Measurements from ENCODE around the gene EIF4E1B. TPM values are rescaled to one million over a fixed set of nuclear protein-coding genes. Genes with fewer than 3 reads are reported as not detected.
A peak's percentile ranks its signal among the peaks of the same experiment; 100 is the strongest.

EIF4E1B gene
- total and polyA plus RNA-seq, 2 experiments from 2014 or later: not detected

DNA sequence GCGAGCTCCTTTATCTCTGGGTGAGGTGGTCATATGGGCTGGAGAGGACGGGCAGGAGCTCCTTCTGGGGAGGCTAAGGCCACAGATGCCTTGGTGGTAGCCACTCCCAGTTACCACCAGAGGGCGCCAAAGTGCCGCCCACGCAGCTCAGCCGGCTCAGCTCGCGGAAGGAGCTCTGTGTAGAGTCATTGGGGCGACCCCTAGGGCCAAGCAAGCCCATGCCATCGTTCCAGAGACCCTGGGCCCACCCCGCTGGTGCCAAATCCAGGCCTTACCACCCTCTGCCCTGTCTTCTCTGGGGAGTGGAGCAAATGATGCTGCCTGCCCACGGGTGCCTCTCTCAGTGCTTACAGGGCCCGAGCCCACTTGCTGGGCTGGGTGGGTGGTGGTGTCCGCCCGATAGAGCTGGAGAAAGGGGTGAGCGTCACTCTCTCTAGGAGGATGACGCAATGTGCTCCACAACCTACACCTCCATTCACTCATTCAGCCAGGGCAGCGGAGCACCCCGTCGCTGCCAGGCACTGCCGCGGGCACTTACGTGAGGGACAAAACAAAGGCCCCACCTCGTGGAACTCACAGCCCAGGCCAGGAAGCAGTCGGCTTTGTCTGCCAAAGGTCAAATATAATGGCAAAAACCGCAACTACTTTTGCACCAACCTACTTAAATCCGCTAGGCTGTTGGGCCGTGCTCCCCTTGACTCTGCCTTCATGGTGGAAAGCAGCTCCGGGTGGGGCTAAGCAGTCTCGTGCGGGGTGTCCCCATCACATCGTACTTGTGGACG is 30.6 kb downstream of the EIF4E1B start:
- H3K27ac ChIP-seq: no peak overlapping the region
- peak; percentile 81 to 88 for DNase-seq (ENCODE audit: low read depth in 1 of 2, low spot score in 1 of 2)
- H3K4me3 ChIP-seq: no peak overlapping the region
- no peaks in the 10 kb centered on the region for H3K4me1 ChIP-seq (ENCODE audit: low read depth)
- H3K9me3 ChIP-seq (ENCODE audit: low read depth): no peaks in the 10 kb centered on the region
- H3K36me3 ChIP-seq: no peaks in the 10 kb centered on the region
- TF ChIP-seq, protein P1, sequence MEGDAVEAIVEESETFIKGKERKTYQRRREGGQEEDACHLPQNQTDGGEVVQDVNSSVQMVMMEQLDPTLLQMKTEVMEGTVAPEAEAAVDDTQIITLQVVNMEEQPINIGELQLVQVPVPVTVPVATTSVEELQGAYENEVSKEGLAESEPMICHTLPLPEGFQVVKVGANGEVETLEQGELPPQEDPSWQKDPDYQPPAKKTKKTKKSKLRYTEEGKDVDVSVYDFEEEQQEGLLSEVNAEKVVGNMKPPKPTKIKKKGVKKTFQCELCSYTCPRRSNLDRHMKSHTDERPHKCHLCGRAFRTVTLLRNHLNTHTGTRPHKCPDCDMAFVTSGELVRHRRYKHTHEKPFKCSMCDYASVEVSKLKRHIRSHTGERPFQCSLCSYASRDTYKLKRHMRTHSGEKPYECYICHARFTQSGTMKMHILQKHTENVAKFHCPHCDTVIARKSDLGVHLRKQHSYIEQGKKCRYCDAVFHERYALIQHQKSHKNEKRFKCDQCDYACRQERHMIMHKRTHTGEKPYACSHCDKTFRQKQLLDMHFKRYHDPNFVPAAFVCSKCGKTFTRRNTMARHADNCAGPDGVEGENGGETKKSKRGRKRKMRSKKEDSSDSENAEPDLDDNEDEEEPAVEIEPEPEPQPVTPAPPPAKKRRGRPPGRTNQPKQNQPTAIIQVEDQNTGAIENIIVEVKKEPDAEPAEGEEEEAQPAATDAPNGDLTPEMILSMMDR (IDR thresholded peaks at IDR 0.05; ENCODE audit: low read depth, low read length): peak; percentile 95
- H3K27me3 ChIP-seq: no peaks in the 10 kb centered on the region

DNA sequence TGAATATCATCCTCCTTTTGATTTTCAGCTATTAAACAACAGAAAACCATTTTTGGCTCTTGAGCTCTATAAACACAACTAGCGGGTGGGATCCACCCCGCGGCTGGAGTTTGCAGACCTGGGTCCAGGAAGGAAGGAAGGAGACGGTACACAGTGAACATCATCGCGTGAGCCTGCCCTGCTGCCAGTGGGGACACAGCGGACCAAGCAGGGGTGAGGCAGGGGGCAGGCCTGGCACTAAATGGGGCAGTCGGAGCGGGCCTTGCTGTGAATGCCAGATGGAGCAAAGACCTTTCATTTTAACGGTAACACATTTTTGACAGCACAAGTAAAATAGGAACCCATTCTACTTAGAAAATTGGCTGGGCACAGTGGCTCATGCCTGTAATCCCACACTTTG is 31.2 kb downstream of the EIF4E1B start:
- no peaks in the 10 kb centered on the region for H3K36me3 ChIP-seq
- H3K9me3 ChIP-seq (ENCODE audit: low read depth): no peaks in the 10 kb centered on the region
- no peak overlapping the region for H3K4me3 ChIP-seq
- H3K4me1 ChIP-seq (ENCODE audit: low read depth): no peaks in the 10 kb centered on the region
- H3K27ac ChIP-seq: no peak overlapping the region
- TF ChIP-seq, protein P1 (IDR thresholded peaks at IDR 0.05; ENCODE audit: low read depth, low read length): no peak
- no peak for DNase-seq (ENCODE audit: low read depth in 1 of 2, low spot score in 1 of 2)
- H3K27me3 ChIP-seq: no peaks in the 10 kb centered on the region

DNA sequence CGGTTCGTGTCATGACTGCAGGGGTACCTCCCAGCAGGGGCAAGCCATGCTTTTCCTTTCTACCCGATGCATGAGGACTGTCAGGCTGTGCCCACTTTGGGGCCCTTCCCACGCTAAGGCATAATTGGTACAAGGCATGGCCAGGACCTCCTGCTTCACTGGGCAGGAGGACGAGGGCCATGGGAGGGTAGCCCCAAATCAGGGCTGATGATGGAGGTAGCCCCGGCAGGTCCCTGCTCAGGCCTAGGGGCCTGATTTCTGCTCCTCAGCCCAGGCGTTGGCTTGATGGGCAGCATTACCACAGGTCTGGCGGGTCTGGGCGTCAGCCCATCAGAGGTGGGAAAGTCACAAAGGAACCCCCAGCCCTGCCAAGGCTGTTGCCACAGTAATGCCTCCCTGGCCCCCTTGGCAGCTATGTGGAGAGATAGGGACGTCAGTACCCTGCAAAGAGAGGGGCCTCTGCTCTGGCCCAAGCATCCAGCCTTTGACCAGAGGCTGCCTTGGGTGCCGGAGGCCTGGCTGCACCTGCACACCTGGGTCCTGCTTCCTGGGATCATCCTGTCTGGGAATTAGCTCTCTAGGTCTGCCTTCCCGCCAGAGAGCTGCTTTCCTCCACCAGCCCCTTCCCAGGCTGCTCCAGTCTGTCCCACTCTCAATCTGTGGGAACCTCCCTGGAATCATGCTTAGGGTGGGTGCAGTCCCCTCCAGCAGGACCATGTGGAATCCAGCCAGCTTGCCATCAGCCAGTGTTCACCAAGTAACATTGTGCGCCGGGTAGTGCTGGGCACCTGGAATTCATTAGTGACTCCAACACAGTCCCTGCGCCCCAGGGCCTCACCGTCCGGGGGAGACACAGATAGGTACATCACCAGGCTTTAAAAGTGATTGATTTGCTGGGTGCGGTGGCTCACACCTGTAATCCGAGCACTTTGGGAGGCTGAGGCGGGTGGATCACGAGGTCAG is 32.2 kb downstream of the EIF4E1B start:
- Histone ChIP-seq H3K36me3 (no peaks in the 10 kb centered on the region), H3K4me1 (ENCODE audit: low read depth) (no peaks in the 10 kb centered on the region), H3K27me3 (no peaks in the 10 kb centered on the region), H3K4me3 (no peak overlapping the region), H3K27ac (no peak overlapping the region), H3K9me3 (ENCODE audit: low read depth) (no peaks in the 10 kb centered on the region)
- TF ChIP-seq, protein P1 (IDR thresholded peaks at IDR 0.05; ENCODE audit: low read depth, low read length): no peak
- DNase-seq (ENCODE audit: low read depth in 1 of 2, low spot score in 1 of 2): no peak

DNA sequence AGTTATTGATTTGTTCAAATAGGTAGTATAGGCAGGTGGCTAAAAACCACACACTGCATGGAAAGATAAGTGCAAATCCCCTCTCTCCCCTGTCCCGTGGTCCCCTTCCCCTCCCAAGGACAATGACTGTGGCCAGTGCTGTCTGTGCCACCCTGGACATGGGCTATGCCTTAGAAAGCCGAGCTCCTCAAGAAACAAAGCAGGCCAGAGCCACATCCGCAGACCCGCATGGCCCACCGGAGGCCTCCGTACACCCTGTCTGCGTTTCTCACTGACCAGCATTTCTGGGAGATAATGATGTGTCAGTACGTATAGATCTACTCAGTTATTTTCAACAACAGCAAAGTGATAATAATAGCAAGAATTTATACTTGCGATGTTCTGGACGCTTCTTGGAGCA is 33.1 kb downstream of the EIF4E1B start:
- TF ChIP-seq, protein P1 (IDR thresholded peaks at IDR 0.05; ENCODE audit: low read depth, low read length): no peak

DNA sequence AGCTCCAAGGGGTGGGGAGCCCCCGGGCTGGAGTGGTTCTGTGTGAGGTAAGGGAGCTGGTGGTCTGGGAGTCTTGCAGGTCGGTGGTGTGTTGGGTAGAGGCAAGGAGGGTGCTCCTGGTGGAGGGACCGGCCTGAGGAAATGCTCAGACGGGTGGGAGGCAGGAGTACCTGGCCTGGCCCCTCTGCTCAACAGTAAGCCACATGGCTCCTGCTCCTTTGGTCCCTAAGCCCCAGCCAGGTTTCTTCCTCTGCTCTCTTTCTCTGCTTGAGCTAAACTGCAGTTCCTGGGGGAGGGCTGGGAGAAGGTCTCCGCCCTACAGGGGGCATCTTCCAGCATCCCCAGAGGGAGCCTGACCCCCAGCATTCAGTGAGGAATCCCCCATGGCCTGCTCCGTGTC is 34.0 kb downstream of the EIF4E1B start:
- no peaks in the 10 kb centered on the region for H3K27me3 ChIP-seq
- H3K27ac ChIP-seq: no peak overlapping the region
- no peaks in the 10 kb centered on the region for H3K4me1 ChIP-seq (ENCODE audit: low read depth)
- no peak for DNase-seq (ENCODE audit: low read depth in 1 of 2, low spot score in 1 of 2)
- no peaks in the 10 kb centered on the region for H3K36me3 ChIP-seq
- no peak overlapping the region for H3K4me3 ChIP-seq
- TF ChIP-seq, protein P1 (IDR thresholded peaks at IDR 0.05; ENCODE audit: low read depth, low read length): no peak
- H3K9me3 ChIP-seq (ENCODE audit: low read depth): no peaks in the 10 kb centered on the region

More for the DNA sequence above, 33.1 kb downstream of the EIF4E1B start:
- no peaks in the 10 kb centered on the region for H3K27me3 ChIP-seq
- H3K4me1 ChIP-seq (ENCODE audit: low read depth): no peaks in the 10 kb centered on the region
- no peaks in the 10 kb centered on the region for H3K36me3 ChIP-seq
- no peak overlapping the region for H3K4me3 ChIP-seq
- no peak overlapping the region for H3K27ac ChIP-seq
- no peaks in the 10 kb centered on the region for H3K9me3 ChIP-seq (ENCODE audit: low read depth)
- no peak for DNase-seq (ENCODE audit: low read depth in 1 of 2, low spot score in 1 of 2)
